Hepatocyte (in vitro differentiated cells): ENCODE results near the gene DNAJB5. TPM values are rescaled to one million over a fixed set of nuclear protein-coding genes. Genes with fewer than 3 reads are reported as not detected.
"Not testable (repeated sequence)": the region's sequence is repeated elsewhere in the genome, so short reads cannot be mapped to it uniquely, and the experiment has no call there.

Source experiments
- DNase-seq: peaks from one replicate; pipeline ENCODE4 v3.0.0-alpha.2; 2016; ENCODE audit warnings: low spot score
- H2AFZ ChIP-seq: fragments of 200-600 bp; sonication (generic); 2 replicates; pipeline ENCODE4 v1.6.0; 2016; ENCODE audit warnings: antibody characterized with exemption, mild to moderate bottlenecking
- H3K27ac ChIP-seq: fragments of 200-600 bp; sonication (generic); 2 replicates; pipeline ENCODE4 v1.5.1; 2016; ENCODE audit warnings: mild to moderate bottlenecking
- H3K27me3 ChIP-seq: fragments of 200-600 bp; sonication (generic); 2 replicates; pipeline ENCODE4 v1.6.1; 2016
- H3K36me3 ChIP-seq: fragments of 200-600 bp; sonication (generic); replicated peaks from 2 replicates; pipeline ENCODE4 v1.5.1; 2016; ENCODE audit warnings: low read depth; ENCODE audit not compliant: insufficient read depth
- H3K4me1 ChIP-seq: fragments of 200-600 bp; sonication (generic); 2 replicates; pipeline ENCODE4 v1.5.1; 2016; ENCODE audit warnings: mild to moderate bottlenecking, moderate library complexity; ENCODE audit not compliant: insufficient read depth
- H3K4me2 ChIP-seq: fragments of 200-600 bp; sonication (generic); 2 replicates; pipeline ENCODE4 v1.6.0; 2016
- H3K4me3 ChIP-seq: fragments of 200-600 bp; sonication (generic); 2 replicates; pipeline ENCODE4 v1.5.1; 2016; ENCODE audit warnings: mild to moderate bottlenecking
- H3K79me2 ChIP-seq: fragments of 200-600 bp; sonication (generic); 2 replicates; pipeline ENCODE4 v1.6.0; 2017; ENCODE audit warnings: mild to moderate bottlenecking
- H3K9me2 ChIP-seq: fragments of 200-600 bp; sonication (generic); replicated peaks from 2 replicates; pipeline ENCODE4 v1.6.0; 2017; ENCODE audit warnings: mild to moderate bottlenecking; ENCODE audit not compliant: insufficient read depth
- H3K9me3 ChIP-seq: fragments of 200-600 bp; sonication (generic); 2 replicates; pipeline ENCODE4 v1.5.1; 2016; ENCODE audit warnings: low read depth, mild to moderate bottlenecking
- H4K20me1 ChIP-seq: fragments of 200-600 bp; sonication (generic); 2 replicates; pipeline ENCODE4 v1.6.0; 2016; ENCODE audit warnings: mild to moderate bottlenecking; ENCODE audit not compliant: insufficient read depth, poor library complexity, severe bottlenecking
- EZH2 ChIP-seq: fragments of 200-600 bp; sonication (generic); IDR thresholded peaks from 2 replicates; pipeline ENCODE4 v1.6.1; 2016; ENCODE audit warnings: antibody characterized with exemption, mild to moderate bottlenecking, borderline replicate concordance
- EZH2phosphoT487 ChIP-seq: fragments of 200-600 bp; sonication (generic); IDR thresholded peaks from one replicate; pipeline ENCODE4 v1.6.1; 2018; ENCODE audit warnings: antibody characterized with exemption, mild to moderate bottlenecking, low read depth, moderate library complexity; ENCODE audit not compliant: unreplicated experiment, severe bottlenecking
- WGBS: methylation state at CpG from one replicate; pipeline ENCODE4 v1.1.6; 2016; ENCODE audit warnings: low lambda C conversion rate; ENCODE audit errors: missing lambda C conversion rate; 5-methylcytosine and 5-hydroxymethylcytosine counted together
- polyA plus RNA-seq: library from polyadenylated mRNA; unstranded; fragments of >200 nt; fragmentation: Nextera tagmentation; extraction: Ambion mirVana; gene quantifications from 2 replicates; pipeline ENCODE4 v1.2.1, GENCODE V29; 2016
- total RNA-seq: library from RNA; depleted of rRNA; stranded (reverse); fragments of >200 nt; gene quantifications from 2 replicates; pipeline ENCODE4 v1.2.3, GENCODE V29; 2014
- TF ChIP-seq, protein P1 (sequence below): fragments of 200-600 bp; sonication (generic); IDR thresholded peaks from 2 replicates; pipeline ENCODE4 v1.5.1; 2016; ENCODE audit warnings: antibody characterized with exemption, mild to moderate bottlenecking; ENCODE audit not compliant: poor library complexity

The DNAJB5 gene
- total RNA-seq, result 7.6 and 8.2 TPM in 2 replicates
- 6.0 and 7.0 TPM in 2 replicates for polyA plus RNA-seq

DNA sequence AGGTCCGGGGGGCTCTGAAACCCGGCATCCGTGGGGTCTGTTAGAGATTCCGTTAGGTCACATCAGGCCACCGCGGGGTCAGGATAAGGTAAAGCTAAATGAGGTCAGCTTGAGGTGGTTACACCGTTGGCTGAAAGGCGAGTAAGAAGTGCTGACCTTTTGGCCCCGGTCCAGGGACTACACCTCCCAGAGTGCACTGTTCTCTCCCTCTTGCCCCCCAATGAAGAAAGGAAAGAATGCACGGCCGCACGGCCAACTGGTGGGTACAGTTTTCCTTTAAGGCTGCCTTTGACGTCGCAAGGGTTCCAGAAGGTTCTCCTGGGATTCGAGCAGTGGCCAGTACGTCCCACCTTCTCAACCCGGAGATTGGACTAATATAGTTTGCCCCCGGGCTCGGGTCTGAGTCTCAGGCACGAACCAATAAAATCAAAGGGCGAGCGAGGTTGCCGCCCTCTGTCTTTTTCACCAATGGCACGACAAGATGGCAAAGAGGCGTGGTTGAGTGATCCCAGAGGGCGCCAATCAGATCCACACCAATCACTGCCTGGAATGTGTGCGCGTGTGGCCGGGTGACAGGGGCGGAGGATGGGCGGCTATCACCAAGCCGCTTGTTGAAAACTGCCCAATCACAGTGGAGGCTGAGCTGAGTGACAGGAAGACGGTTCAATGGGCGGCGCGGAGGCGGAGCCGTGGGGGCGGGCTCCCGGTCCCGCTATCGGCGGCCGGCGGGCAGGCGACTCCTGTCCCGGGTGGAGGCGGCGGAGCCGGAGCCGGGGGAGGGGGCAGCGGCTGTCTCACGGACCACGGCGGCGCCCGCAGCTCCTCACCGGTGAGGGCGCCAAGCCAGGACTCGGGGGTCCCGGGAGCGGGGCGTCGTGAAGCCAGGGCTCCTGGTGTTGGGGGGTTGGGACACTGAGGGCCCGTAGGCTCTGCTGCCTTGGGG, at the start of gene DNAJB5:
DNAJB5 (plus strand) TSS at position 743 of the 943 bp plus-strand sequence. CDS start 886 bp downstream, outside the sequence.
- H3K36me3 ChIP-seq, result no peaks in the 10 kb centered on the region
- DNase-seq, result peak; percentile 98
- no peaks in the 10 kb centered on the region for H3K79me2 ChIP-seq

DNA sequence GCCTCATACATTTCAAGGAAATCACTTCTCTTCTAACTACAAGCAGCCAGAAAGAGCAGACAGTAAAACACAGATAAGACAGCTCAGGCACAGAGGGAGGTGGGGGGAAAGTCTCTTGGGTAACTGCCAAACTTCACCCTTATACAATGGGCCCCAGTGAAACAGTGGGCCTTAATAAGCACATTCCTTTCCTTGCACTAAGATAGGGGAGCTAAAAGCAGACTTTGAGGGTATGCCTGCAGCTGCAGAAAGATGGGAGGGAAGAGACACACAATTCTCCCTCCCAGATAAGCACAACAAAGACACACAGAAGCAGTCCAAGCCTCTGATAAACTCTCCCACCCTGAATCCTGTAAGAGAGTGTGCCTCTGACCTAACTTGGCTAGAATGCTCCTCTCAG, 49.6 kb upstream of the DNAJB5 start:
- H2AFZ ChIP-seq, H4K20me1 ChIP-seq, H3K9me3 ChIP-seq, H3K79me2 ChIP-seq, H3K36me3 ChIP-seq, H3K9me2 ChIP-seq, H3K27me3 ChIP-seq, DNase-seq, H3K4me3 ChIP-seq: not testable (repeated sequence)
- H3K4me1 ChIP-seq, result peaks cover 17% of the 10 kb centered on the region
- H3K4me2 ChIP-seq, result peak overlapping the region; percentile 31
- peak overlapping the region; percentile 42 for H3K27ac ChIP-seq

More for the DNA sequence above, at the start of gene DNAJB5:
- Histone ChIP-seq H2AFZ (peak within 1 kb of the TSS; percentile 46), H3K4me2 (peak within 1 kb of the TSS; percentile 80), H3K27ac (peak within 1 kb of the TSS; percentile 82), H3K27me3 (no peaks in the 10 kb centered on the region), H3K9me2 (no peaks in the 10 kb centered on the region), H3K4me3 (peak within 1 kb of the TSS; percentile 28), H3K4me1 (peaks cover 21% of the 10 kb centered on the region), H4K20me1 (no peaks in the 10 kb centered on the region), H3K9me3 (no peaks in the 10 kb centered on the region)
- WGBS, result 1% methylated on average over 60 of the region's 65 CpGs
- TF ChIP-seq EZH2phosphoT487 (no peak), EZH2 (no peak)
- TF ChIP-seq, protein P1, sequence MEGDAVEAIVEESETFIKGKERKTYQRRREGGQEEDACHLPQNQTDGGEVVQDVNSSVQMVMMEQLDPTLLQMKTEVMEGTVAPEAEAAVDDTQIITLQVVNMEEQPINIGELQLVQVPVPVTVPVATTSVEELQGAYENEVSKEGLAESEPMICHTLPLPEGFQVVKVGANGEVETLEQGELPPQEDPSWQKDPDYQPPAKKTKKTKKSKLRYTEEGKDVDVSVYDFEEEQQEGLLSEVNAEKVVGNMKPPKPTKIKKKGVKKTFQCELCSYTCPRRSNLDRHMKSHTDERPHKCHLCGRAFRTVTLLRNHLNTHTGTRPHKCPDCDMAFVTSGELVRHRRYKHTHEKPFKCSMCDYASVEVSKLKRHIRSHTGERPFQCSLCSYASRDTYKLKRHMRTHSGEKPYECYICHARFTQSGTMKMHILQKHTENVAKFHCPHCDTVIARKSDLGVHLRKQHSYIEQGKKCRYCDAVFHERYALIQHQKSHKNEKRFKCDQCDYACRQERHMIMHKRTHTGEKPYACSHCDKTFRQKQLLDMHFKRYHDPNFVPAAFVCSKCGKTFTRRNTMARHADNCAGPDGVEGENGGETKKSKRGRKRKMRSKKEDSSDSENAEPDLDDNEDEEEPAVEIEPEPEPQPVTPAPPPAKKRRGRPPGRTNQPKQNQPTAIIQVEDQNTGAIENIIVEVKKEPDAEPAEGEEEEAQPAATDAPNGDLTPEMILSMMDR, result no peak

- Histone ChIP-seq H3K27ac (peak overlapping the region; percentile 29), H2AFZ (no peak overlapping the region), H3K4me1 (no peaks in the 10 kb centered on the region), H3K4me3 (no peak overlapping the region), H3K9me2 (no peaks in the 10 kb centered on the region), H3K9me3 (no peaks in the 10 kb centered on the region), H4K20me1 (no peaks in the 10 kb centered on the region), H3K4me2 (no peak overlapping the region), H3K79me2 (no peaks in the 10 kb centered on the region), H3K27me3 (no peaks in the 10 kb centered on the region), H3K36me3 (no peaks in the 10 kb centered on the region)
- no peak for TF ChIP-seq EZH2phosphoT487
- no peak for TF ChIP-seq EZH2
- TF ChIP-seq, protein P1, result no peak
- DNase-seq, result peak; percentile 23
- WGBS, result 39% methylated on average over 2 of the region's 2 CpGs
Observed at GRCh38 chr9:34948451-34948850, 41.1 kb upstream of the DNAJB5 start.

DNA sequence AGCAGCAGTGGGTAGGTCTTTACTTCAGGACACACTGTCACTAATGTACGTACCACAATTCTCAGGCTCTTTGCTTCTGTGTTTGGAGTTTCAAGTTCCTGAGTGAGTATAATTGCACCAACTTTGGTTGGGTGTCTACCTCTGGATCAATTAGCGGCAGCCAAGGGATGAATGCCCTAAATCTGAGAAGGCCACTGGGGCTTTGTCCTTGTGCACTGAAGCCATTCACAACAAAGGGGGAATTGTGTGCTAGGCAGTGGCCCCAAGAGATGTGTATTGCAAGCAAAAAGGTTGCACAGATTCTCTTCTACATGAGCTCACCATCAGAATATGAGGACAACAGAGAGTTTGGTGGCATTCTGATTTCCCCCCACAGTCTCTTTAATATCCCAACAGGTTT, 35.3 kb upstream of the DNAJB5 start:
- Histone ChIP-seq H3K4me1 (no peaks in the 10 kb centered on the region), H3K27me3 (peaks cover 28% of the 10 kb centered on the region), H3K9me3 (no peaks in the 10 kb centered on the region), H2AFZ (no peak overlapping the region), H3K9me2 (no peaks in the 10 kb centered on the region), H3K4me3 (no peak overlapping the region), H3K4me2 (no peak overlapping the region), H3K36me3 (no peaks in the 10 kb centered on the region), H4K20me1 (no peaks in the 10 kb centered on the region), H3K79me2 (no peaks in the 10 kb centered on the region), H3K27ac (no peak overlapping the region)
- DNase-seq, result no peak
- TF ChIP-seq, protein P1, result no peak
- no peak for TF ChIP-seq EZH2
- no peak for TF ChIP-seq EZH2phosphoT487
- WGBS, result 85% methylated on average over 2 of the region's 2 CpGs

DNA sequence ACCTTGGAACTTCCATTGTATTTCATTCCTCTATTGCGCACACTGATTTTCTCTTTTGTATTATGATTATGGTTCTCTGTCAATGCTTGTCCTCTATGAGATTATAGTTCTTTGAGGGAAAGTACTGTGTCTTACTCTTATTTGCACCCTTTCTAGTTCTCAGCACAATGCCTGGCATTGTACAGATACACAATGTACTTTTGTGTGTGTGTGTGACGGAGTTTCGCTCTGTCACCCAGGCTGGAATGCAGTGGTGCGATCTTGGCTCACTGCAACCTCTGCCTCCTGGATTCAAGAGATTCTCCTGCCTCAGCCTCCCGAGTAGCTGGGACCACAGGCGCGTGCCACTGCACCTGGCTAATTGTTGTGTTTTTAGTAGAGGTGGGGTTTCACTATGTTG, 33.5 kb upstream of the DNAJB5 start:
- not testable (repeated sequence) for DNase-seq, H2AFZ ChIP-seq, H3K4me1 ChIP-seq, H3K27ac ChIP-seq, H3K9me3 ChIP-seq, H3K36me3 ChIP-seq, H3K4me2 ChIP-seq, H4K20me1 ChIP-seq, H3K4me3 ChIP-seq, H3K9me2 ChIP-seq, H3K79me2 ChIP-seq
- 96% methylated on average over 7 of the region's 7 CpGs for WGBS
- H3K27me3 ChIP-seq, result peaks cover 46% of the 10 kb centered on the region
